BE2C (cell line): ENCODE data around the gene F10.
"Not testable (repeated sequence)": the region's sequence is repeated elsewhere in the genome, so short reads cannot be mapped to it uniquely, and the experiment has no call there.

ENCODE experiments used
- DNase-seq: peaks from one replicate; pipeline ENCODE4 v3.0.0-alpha.2; 2020
- H3K27me3 ChIP-seq: fragments of 250-450 bp; sonication (Bioruptor Pico); 2 replicates; pipeline ENCODE4 v1.5.1; 2020; ENCODE audit warnings: mild to moderate bottlenecking
- H3K36me3 ChIP-seq: fragments of 250-450 bp; sonication (Bioruptor Pico); 2 replicates; pipeline ENCODE4 v1.5.1; 2020; ENCODE audit warnings: mild to moderate bottlenecking
- H3K4me1 ChIP-seq: fragments of 250-450 bp; sonication (Bioruptor Pico); 2 replicates; pipeline ENCODE4 v1.5.1; 2020
- H3K4me3 ChIP-seq: 2 replicates; pipeline ENCODE4 v1.5.1; 2011; ENCODE audit warnings: low read depth, low read length
- H3K9me3 ChIP-seq: fragments of 250-450 bp; sonication (Bioruptor Pico); 2 replicates; pipeline ENCODE4 v1.5.1; 2020
- TF ChIP-seq, protein P1 (sequence below): IDR thresholded peaks from 2 replicates; pipeline ENCODE4 v1.5.1; 2012; ENCODE audit warnings: mild to moderate bottlenecking, low read depth, low read length

F10 gene

DNA sequence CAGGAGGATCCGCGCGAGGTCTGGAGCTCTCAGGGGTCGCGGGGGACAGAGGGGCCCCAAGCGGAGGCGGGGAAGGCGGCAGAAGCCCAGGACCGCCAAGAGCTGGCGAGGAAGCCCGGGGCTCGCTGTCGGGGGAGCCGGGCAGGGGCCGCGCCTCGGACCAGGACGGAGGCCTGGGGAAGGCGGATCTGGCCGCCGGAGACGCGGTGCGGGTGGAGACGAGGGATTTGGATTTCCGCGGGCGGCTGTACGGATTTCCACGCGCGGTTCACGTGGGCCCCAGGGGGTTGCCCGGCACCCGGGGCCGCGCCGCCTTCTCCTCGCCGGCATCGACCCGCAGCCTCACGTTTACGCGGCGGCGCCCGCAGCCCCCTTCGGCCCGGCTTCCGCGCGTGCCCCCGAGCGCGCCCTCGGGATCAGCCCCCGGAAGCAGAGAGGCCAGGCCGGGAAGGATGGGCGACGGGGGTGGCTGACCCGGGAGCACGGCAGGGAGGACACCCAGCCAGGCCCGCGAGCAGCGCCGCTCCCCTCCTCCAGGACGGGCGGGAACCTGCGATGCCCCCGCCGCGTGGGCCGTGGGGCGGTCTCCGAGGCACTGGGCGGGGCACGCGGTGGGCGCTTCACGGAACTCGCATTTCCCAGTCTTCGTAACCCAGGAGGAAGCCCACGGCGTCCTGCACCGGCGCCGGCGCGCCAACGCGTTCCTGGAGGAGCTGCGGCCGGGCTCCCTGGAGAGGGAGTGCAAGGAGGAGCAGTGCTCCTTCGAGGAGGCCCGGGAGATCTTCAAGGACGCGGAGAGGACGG, 12.3 kb upstream of the F10 start:
- peak; percentile 13 for DNase-seq
- Histone ChIP-seq H3K4me1 (no peaks in the 10 kb centered on the region; the same call in 1 of the 2 replicates), H3K27me3 (peaks cover 20% of the 10 kb centered on the region), H3K36me3 (no peaks in the 10 kb centered on the region), H3K4me3 (no peak overlapping the region), H3K9me3 (peaks cover 7% of the 10 kb centered on the region)
- TF ChIP-seq, protein P1, sequence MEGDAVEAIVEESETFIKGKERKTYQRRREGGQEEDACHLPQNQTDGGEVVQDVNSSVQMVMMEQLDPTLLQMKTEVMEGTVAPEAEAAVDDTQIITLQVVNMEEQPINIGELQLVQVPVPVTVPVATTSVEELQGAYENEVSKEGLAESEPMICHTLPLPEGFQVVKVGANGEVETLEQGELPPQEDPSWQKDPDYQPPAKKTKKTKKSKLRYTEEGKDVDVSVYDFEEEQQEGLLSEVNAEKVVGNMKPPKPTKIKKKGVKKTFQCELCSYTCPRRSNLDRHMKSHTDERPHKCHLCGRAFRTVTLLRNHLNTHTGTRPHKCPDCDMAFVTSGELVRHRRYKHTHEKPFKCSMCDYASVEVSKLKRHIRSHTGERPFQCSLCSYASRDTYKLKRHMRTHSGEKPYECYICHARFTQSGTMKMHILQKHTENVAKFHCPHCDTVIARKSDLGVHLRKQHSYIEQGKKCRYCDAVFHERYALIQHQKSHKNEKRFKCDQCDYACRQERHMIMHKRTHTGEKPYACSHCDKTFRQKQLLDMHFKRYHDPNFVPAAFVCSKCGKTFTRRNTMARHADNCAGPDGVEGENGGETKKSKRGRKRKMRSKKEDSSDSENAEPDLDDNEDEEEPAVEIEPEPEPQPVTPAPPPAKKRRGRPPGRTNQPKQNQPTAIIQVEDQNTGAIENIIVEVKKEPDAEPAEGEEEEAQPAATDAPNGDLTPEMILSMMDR, result no peak

- DNase-seq, result peak; percentile 7
- TF ChIP-seq, protein P1, result no peak
- no peak overlapping the region for H3K4me3 ChIP-seq
Observed at GRCh38 chr13:113110852-113111315, 11.7 kb upstream of the F10 start.

GRCh38 chr13:113111821-113112220, 10.8 kb upstream of the F10 start:
- H3K9me3 ChIP-seq, H3K36me3 ChIP-seq, H3K4me3 ChIP-seq, DNase-seq, H3K4me1 ChIP-seq: not testable (repeated sequence)
- peaks cover 20% of the 10 kb centered on the region for H3K27me3 ChIP-seq

More at GRCh38 chr13:113110852-113111315, 11.7 kb upstream of the F10 start:
- no peaks in the 10 kb centered on the region; the same call in 1 of the 2 replicates for H3K4me1 ChIP-seq
- peaks cover 7% of the 10 kb centered on the region for H3K9me3 ChIP-seq
- peaks cover 20% of the 10 kb centered on the region for H3K27me3 ChIP-seq
- H3K36me3 ChIP-seq, result no peaks in the 10 kb centered on the region

DNA sequence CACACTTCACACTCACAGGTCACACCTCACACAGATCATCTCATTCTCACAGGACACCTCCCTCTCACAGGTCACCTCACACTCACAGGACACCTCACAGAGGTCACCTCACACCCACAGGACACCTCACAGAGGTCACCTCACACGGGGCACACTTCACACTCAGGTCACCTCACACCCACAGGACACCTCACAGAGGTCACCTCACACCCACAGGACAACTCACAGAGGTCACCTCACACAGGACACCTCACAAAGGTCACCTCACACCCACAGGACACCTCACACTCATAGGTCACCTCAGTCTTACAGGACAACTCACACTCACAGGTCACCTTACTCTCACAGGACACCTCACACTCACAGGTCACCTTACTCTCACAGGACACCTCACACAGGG, 10.1 kb upstream of the F10 start:
- not testable (repeated sequence) for H3K4me1 ChIP-seq, H3K9me3 ChIP-seq, H3K4me3 ChIP-seq, H3K36me3 ChIP-seq, DNase-seq
- peaks cover 20% of the 10 kb centered on the region for H3K27me3 ChIP-seq

GRCh38 chr13:113112893-113113845, 9.4 kb upstream of the F10 start:
- H3K36me3 ChIP-seq, result no peaks in the 10 kb centered on the region
- H3K4me3 ChIP-seq, result no peak overlapping the region
- no peaks in the 10 kb centered on the region for H3K4me1 ChIP-seq
- TF ChIP-seq, protein P1, result no peak
- DNase-seq, result no peak
- peaks cover 20% of the 10 kb centered on the region for H3K27me3 ChIP-seq
- H3K9me3 ChIP-seq, result peaks cover 7% of the 10 kb centered on the region

GRCh38 chr13:113113846-113114271, 8.7 kb upstream of the F10 start:
- DNase-seq, result no peak
- no peaks in the 10 kb centered on the region for H3K36me3 ChIP-seq
- peaks cover 7% of the 10 kb centered on the region for H3K9me3 ChIP-seq
- no peak overlapping the region for H3K4me3 ChIP-seq
- H3K27me3 ChIP-seq, result peaks cover 20% of the 10 kb centered on the region
- TF ChIP-seq, protein P1, result no peak
- no peaks in the 10 kb centered on the region for H3K4me1 ChIP-seq
